BJ (cell line): ENCODE data around the gene RIN1. TPM values are rescaled to one million over a fixed set of nuclear protein-coding genes. Genes with fewer than 3 reads are reported as not detected.

Experiments used
- CTCF ChIA-PET: fragments of 350-600 bp; formaldehyde crosslinking; extraction: SDS; loops from one replicate; lab custom pipeline; 2021; ENCODE audit warnings: antibody characterized with exemption, inconsistent platforms; lab: Yijun Ruan, JAX
- POLR2A ChIA-PET: fragments of 300-600 bp; sonication (Branson Sonifier 250); formaldehyde crosslinking; extraction: SDS; loops from one replicate; lab custom pipeline; 2021; ENCODE audit warnings: antibody characterized with exemption; lab: Charles Lee
- DNase-seq: peaks from one replicate; pipeline ENCODE4 v3.0.0-alpha.2; 2011; ENCODE audit warnings: low read depth
- H3K27me3 ChIP-seq: 2 replicates; pipeline ENCODE4 v1.6.0; 2011; ENCODE audit warnings: low read length; ENCODE audit not compliant: control insufficient read depth, insufficient read depth
- H3K36me3 ChIP-seq: 2 replicates; pipeline ENCODE4 v1.5.1; 2011; ENCODE audit warnings: low read length; ENCODE audit not compliant: control insufficient read depth, insufficient read depth
- H3K4me3 ChIP-seq: 2 replicates; pipeline ENCODE4 v1.5.1; 2011; ENCODE audit warnings: low read depth, mild to moderate bottlenecking, control low read depth, low read length
- CTCF ChIP-seq: IDR thresholded peaks from 2 replicates; pipeline ENCODE4 v1.5.1; 2011; ENCODE audit warnings: low read depth, mild to moderate bottlenecking, control low read depth, inconsistent platforms, low read length, moderate library complexity; ENCODE audit not compliant: insufficient read depth
- polyA plus RNA-seq: library from polyadenylated mRNA; depleted of rRNA; stranded (reverse); fragments of >200 nt; gene quantifications from 2 replicates; pipeline ENCODE4 v1.2.3, GENCODE V29; 2011

The RIN1 gene
- polyA plus RNA-seq, 1 experiment: 9.2 TPM

DNA sequence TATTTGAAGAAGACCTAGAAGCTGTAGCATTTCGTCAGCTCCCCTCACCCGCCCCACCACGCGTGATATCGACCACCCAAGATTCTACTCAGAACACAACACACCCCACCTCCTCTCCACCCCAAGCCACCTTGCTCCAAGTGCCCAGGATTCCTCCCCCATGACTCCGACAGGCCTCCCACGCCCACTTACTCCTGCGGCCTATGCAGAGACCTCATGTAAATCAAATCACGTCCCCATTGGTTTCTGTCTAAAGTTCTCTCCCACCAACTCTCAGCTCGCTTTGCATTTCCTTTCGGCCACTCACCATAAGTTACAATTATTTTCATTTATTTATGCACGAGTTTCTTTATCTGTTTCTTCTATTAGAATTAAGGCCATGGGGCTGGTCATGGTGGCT, 33.6 kb downstream of the RIN1 start:
- Histone ChIP-seq H3K4me3 (no peak overlapping the region), H3K36me3 (no peaks in the 10 kb centered on the region), H3K27me3 (peaks cover 3% of the 10 kb centered on the region)
- ChIA-PET CTCF (interaction anchor here (0.5 to 1.8 kb wide), 3 partner anchors 9 to 106 kb away, joined by 3 to 13 read pairs (median 3); no protein-coding TSS in a partner anchor), POLR2A (no interaction called here)
- DNase-seq: no peak
- TF ChIP-seq CTCF: no peak

DNA sequence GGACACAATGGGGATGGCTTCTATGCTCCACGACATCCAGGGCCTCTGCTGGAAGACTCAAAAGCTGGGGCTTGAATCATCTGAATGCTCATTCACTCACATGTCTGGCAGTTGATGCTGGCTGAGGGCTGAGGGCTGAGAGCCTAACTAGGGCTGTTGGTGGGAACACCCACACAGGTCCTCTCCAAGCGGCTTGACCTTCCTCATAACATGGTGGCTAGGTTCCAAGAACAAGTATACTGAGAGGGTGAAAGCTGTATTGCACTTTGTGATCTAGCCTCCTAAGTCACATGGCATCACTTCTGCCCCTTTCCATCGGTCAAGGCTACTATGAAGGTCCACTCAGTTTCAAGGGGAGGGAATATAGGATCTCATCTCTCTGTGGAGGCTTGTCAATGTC, 37.0 kb downstream of the RIN1 start:
- POLR2A ChIA-PET: no interaction called here
- no peak for DNase-seq

GRCh38 chr11:66297610-66298009, 38.6 kb downstream of the RIN1 start:
- H3K27me3 ChIP-seq: peaks cover 14% of the 10 kb centered on the region
- POLR2A ChIA-PET: interaction anchor here (0.5 kb wide), 1 partner anchor 8 kb away, joined by 3 read pairs; the partner anchor contains the start of gene YIF1A
- no peaks in the 10 kb centered on the region for H3K36me3 ChIP-seq
- TF ChIP-seq CTCF: no peak
- CTCF ChIA-PET: interaction anchor here (0.9 to 2.1 kb wide), 5 partner anchors 11 to 91 kb away, joined by 3 to 14 read pairs (median 4); no protein-coding TSS in a partner anchor
- no peak overlapping the region for H3K4me3 ChIP-seq
- no peak for DNase-seq

More for the DNA sequence above, 37.0 kb downstream of the RIN1 start:
- CTCF ChIA-PET: interaction anchor here (1.1 to 2.3 kb wide), 3 partner anchors 9 to 108 kb away, joined by 3 to 10 read pairs (median 3); no protein-coding TSS in a partner anchor
- Histone ChIP-seq H3K27me3 (peaks cover 2% of the 10 kb centered on the region), H3K4me3 (no peak overlapping the region), H3K36me3 (no peaks in the 10 kb centered on the region)
- TF ChIP-seq CTCF: no peak

DNA sequence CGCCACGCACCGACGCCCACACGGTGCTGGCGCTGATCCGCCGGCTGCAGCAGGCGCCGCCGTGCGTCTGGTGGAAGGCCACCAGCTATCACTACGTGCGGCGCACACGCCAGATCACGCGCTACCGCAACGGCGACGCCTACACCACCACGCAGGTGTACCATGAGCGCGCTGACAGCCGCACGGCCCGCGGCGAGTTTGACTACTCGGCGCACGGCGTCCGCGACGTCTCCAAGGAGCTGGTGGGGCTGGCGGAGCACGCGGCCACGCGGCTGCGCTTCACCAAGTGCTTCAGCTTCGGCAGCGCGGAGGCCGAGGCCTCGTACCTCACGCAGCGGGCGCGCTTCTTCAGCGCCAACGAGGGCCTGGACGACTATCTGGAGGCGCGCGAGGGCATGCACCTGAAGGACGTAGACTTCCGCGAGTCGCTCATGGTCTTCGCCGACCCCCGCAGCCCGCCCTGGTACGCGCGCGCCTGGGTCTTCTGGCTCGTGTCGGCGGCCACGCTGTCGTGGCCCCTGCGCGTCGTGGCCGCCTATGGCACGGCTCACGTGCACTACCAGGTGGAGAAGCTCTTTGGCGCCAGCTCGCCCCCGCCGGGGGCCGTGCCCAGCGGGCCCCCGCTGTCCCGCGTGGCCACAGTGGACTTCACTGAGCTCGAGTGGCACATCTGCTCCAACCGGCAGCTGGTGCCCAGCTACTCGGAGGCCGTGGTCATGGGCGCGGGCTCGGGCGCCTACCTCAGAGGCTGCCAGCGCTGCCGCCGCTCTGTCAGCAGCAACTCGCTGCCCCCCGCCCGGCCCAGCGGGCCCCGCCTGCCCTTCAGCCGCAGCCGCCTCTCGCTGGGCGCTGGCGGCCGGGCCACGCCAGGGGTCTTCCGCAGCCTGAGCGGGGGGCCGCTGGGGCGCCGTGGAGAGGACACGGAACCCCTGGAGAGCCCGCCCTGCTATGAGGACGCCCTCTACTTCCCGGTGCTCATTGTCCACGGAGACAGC, 41.3 kb downstream of the RIN1 start:
- H3K27me3 ChIP-seq: peaks cover 23% of the 10 kb centered on the region
- no peak for TF ChIP-seq CTCF
- ChIA-PET CTCF (interaction anchor here (1.4 to 1.6 kb wide), 3 partner anchors 12 to 114 kb away, joined by 4 to 7 read pairs (median 5); no protein-coding TSS in a partner anchor), POLR2A (no interaction called here)
- H3K36me3 ChIP-seq: no peaks in the 10 kb centered on the region
- no peak overlapping the region for H3K4me3 ChIP-seq
- no peak for DNase-seq
